ENCODE results near the gene CISD3. TPM values are rescaled to one million over a fixed set of nuclear protein-coding genes. Genes with fewer than 3 reads are reported as not detected.

Gene CISD3
- total and polyA plus RNA-seq, 2 of the 8 experiments (the other 6 are each of a cell fraction or from before 2014, with no cell fraction given), result 9.4 to 11.1 TPM

DNA sequence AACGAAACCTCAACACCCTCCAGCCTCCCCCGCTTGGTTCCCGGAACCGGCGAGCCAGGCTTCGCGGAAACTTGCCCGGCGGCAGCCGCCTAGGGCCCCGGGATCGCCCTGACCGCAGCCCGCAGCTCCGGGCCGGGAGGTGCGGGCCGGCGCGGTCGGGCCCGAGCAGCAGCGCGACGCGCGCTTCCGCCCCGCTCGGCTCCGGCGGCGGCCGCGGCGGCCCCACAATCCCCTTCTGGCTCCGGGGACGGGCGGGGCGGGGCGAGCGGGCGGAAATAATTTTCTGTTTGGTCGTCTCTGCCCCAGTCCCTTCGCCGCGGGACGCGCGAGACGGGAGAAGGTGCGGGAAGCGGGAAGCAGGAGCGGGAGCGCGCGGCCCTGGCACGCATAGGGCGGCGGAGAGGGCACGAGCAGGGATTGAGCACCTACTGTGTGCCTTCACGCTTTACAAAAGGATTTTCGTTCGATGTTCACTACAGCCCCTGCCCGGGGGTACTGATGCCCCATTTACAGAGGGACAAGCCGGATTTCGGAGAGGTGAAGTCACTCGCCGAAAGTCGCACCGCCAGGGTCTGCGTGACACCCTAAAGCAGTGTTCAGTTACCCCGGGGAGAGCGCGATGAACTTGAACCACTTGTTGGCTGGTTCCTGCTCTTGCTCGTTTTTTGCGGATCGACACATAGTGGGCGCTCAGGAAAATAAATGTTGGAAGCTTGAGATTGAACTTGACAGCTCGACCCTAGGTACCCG lies 27.8 kb upstream of the CISD3 start (continued):
- TF ChIP-seq KDM1A (IDR thresholded peaks at IDR 0.05; ENCODE audit: borderline replicate concordance, low read length) (no peak), POU5F1 (IDR thresholded peaks at IDR 0.05; ENCODE audit: low read depth, low read length) (no peak), RBBP5 (IDR thresholded peaks at IDR 0.05; ENCODE audit: borderline replicate concordance, low read depth, low read length) (peak; percentile 67; the same call in 1 of the 2 replicates), SP1 (IDR thresholded peaks at IDR 0.05; ENCODE audit: low read depth, low read length) (no peak), JUN (IDR thresholded peaks at IDR 0.05; ENCODE audit: low read depth, low read length) (no peak), EP300 (IDR thresholded peaks at IDR 0.05; ENCODE audit: borderline replicate concordance in 1 of 2, low read depth in 2 of 2, low read length in 2 of 2) (no peak), CHD1 (IDR thresholded peaks at IDR 0.05; ENCODE audit: low read depth, low read length) (no peak), RAD21 (IDR thresholded peaks at IDR 0.05 in 1 of 2, conservative IDR thresholded peaks at IDR 0.05 in 1 of 2; ENCODE audit: low read depth in 2 of 2, low read length in 2 of 2) (no peak), YY1 (IDR thresholded peaks at IDR 0.05; ENCODE audit: low read depth, low read length) (no peak), SRF (IDR thresholded peaks at IDR 0.05; ENCODE audit: low read depth, low read length) (no peak), CHD2 (IDR thresholded peaks at IDR 0.05; ENCODE audit: low read length) (no peak), MAFK (IDR thresholded peaks at IDR 0.05; ENCODE audit: low read depth, low read length) (no peak), ASH2L (IDR thresholded peaks at IDR 0.05; ENCODE audit: low read length) (no peak), PHF8 (conservative IDR thresholded peaks at IDR 0.05; ENCODE audit: low read depth, low read length) (no peak), EZH2 (IDR thresholded peaks at IDR 0.05; ENCODE audit: low read depth, low read length, severe bottlenecking) (peak; percentile 62), EGR1 (IDR thresholded peaks at IDR 0.05; ENCODE audit: borderline replicate concordance, low read depth, low read length) (no peak), KDM5A (IDR thresholded peaks at IDR 0.05; ENCODE audit: low read length) (no peak), TBP (IDR thresholded peaks at IDR 0.05; ENCODE audit: low read depth, low read length) (no peak)
- TF ChIP-seq, protein P1, sequence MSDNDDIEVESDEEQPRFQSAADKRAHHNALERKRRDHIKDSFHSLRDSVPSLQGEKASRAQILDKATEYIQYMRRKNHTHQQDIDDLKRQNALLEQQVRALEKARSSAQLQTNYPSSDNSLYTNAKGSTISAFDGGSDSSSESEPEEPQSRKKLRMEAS (IDR thresholded peaks at IDR 0.05), result peak; percentile 67

All from H1 (cell line).